Measurements from ENCODE around the gene CARNS1.

The CARNS1 gene, protein sequence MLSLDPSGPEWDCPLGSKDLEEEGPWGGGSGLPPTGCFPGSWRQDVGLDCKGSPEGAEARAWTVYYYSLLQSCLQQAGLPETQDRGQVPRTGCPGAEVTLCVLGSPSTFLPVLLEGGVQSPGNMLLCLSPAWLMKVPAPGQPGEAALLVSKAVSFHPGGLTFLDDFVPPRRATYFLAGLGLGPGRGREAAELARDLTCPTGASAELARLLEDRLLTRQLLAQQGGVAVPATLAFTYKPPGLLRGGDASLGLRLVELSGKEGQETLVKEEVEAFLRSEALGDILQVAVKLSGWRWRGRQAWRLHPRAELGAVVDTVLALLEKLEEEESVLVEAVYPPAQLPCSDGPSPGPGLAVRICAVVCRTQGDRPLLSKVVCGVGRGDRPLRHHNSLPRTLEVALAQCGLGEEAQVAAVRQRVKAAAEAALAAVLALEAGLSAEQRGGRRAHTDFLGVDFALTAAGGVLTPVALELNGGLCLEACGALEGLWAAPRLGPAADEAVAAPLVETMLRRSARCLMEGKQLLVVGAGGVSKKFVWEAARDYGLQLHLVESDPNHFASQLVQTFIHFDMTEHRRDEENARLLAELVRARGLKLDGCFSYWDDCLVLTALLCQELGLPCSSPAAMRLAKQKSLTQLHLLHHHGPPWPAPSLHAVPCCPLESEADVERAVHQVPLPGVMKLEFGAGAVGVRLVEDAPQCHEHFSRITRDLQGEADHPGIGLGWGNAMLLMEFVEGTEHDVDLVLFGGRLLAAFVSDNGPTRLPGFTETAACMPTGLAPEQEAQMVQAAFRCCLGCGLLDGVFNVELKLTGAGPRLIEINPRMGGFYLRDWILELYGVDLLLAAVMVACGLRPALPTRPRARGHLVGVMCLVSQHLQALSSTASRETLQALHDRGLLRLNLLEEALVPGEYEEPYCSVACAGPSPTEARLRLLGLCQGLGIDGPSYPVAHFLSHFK

GRCh38 chr11:67415501-67416304 is at the start of gene CARNS1:
CARNS1 (plus strand) TSS chr11:67415678; CDS start chr11:67416200, 522 bp downstream.
- H3K27ac ChIP-seq: peak within 1 kb of the TSS; percentile 87
- TF ChIP-seq CTCF (conservative IDR thresholded peaks at IDR 0.05) (no peak), ZFX (IDR thresholded peaks at IDR 0.05) (no peak)

- no peak for TF ChIP-seq ZFX (IDR thresholded peaks at IDR 0.05)
- no peak for TF ChIP-seq CTCF (conservative IDR thresholded peaks at IDR 0.05)
- no peak overlapping the region for H3K27ac ChIP-seq
Observed at GRCh38 chr11:67365736-67366444, 49.6 kb upstream of the CARNS1 start.

DNA sequence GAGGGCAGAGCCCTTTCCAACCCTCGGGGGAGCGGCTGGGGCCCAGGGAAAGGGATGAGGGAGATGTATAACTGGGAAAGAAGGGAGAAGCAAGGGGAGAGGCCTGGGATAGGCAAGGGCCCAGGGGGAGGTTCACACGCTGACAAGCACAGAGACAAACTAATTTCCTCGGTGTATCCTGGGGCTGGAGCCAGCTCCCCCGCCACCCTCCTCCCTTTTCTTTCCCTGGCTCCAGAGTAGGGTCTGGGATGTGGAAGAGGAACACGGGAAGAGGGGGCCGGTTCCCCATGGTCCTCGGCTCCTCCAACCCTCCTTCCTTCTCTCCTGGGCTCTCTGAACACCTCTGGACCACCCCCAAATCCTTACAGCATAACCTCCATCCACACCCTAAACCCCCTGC is 48.9 kb upstream of the CARNS1 start:
- TF ChIP-seq CTCF (conservative IDR thresholded peaks at IDR 0.05): no peak
- H3K27ac ChIP-seq: no peak overlapping the region

DNA sequence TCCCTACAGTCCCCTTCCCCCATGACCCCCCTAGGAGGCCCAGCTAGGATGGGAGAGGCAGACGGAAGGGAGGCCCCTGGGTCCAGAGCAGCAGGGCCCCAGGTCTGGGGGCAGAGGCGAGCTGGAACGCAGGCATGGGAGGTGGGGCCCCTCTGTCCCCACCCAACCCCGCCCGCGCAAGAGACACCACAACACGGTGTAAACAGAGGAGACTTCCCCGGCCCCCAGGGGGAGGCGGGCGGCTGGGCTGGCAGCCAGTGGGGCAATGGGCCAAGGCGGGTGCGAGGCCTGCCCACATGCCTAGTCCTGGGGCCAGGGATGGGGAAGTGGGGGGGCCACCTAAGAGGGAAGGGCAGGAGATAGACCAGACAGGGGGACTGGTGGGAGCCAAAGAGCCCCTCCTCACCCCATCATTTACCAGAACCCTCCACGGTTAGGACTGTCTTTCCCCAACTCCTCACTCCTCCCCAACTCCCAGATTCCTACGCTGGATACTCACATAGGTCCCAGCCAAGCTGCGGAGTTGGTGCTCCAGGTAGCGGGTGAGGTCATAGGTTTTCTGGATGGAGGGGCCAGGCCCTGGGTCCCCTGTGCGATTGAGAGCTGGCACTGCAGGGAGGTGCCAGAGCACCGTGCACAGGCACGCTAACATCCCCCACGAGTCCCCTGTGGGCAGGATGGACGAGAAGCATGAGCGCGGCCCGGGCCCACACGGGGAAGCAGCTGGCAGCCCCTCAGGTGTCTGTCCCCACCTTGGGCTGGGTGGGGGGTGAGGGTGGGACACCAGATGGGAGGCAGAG is 48.3 kb upstream of the CARNS1 start:
- H3K27ac ChIP-seq: no peak overlapping the region
- no peak for TF ChIP-seq CTCF (conservative IDR thresholded peaks at IDR 0.05)
- no peak for TF ChIP-seq ZFX (IDR thresholded peaks at IDR 0.05)

DNA sequence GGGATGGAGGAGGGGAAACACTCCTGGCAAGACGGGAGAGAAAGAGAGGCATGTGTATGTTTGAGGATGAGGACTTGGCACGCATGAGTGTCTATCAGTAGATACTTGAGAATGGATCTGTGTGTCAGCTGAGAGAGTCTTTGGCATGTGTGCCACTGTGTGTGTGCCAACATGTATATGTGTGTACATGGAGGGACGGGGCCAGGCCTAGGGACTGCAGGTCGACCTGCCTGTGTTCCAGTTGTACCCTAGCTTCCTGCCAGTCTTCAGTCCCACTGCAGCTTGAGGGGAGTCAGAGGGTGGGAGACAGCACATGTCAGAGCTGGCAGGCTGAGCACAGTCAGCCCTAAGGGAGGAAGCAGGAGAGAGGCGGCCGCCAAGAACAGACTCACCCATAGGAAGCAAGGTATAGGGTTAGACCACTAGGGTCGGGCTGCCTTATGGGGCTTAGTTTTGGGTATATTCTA is 47.7 kb upstream of the CARNS1 start:
- no peak overlapping the region for H3K27ac ChIP-seq
- TF ChIP-seq CTCF (conservative IDR thresholded peaks at IDR 0.05) (no peak), ZFX (IDR thresholded peaks at IDR 0.05) (no peak)

DNA sequence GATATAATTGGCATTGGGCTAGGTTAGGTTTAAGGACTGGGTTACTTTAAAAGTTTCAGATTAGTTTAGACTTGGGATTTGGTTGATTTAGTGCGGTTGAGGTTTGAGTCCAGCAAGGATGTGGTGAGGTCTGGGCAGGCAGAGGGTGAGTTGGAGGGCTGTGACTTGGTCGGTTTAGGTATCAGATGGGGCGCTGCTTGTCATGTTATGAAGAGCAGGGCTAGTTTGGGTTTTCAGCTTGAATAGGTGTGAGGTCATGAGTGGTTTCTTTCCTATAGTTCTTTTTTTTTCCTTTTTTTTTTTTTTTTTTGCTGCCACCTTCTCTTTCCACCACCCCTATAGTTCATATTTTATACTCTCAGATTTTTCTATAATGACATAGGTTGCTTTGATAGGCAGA is 46.9 kb upstream of the CARNS1 start:
- TF ChIP-seq CTCF (conservative IDR thresholded peaks at IDR 0.05) (no peak), ZFX (IDR thresholded peaks at IDR 0.05) (no peak)
- H3K27ac ChIP-seq: no peak overlapping the region
